Measurements from ENCODE around the gene CXADR. TPM values are rescaled to one million over a fixed set of nuclear protein-coding genes. Genes with fewer than 3 reads are reported as not detected.

CXADR gene
- total RNA-seq, 1 donor from 2014 or later = 226 TPM

DNA sequence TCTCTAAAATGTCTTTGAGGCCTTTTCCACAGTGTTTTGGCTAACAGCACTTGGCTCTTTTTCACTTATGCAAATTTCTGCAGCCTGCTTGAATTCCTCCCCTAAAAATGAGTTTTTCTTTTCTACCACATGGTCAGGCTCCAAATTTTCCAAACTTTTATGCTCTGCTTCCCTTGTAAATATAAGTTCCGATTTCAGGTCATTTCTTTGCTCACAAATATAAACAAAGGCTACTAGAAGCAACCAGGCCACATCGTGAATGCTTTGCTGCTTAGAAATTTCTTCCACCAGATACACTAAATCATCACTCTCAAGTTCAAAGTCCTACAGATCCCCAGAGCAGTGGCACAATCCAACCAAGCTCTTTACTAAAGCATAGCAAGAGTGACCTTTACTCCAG lies 128.0 kb downstream of the CXADR start:
- Mint-ChIP-seq H3K36me3 (peaks cover 7% of the 10 kb centered on the region), H3K27ac (no peak overlapping the region), H3K4me3 (no peak overlapping the region), H3K27me3 (ENCODE audit: insufficient read depth, low read depth) (no peaks in the 10 kb centered on the region), H3K4me1 (peaks cover 8% of the 10 kb centered on the region), H3K9me3 (peaks cover 9% of the 10 kb centered on the region)
- Histone ChIP-seq H3K27ac (no peak overlapping the region), H3F3A (ENCODE audit: low read depth) (no peaks in the 10 kb centered on the region), H3K4me3 (no peak overlapping the region), H3K27me3 (no peaks in the 10 kb centered on the region), H3K36me3 (no peaks in the 10 kb centered on the region), H3K9me3 (ENCODE audit: low read depth) (no peaks in the 10 kb centered on the region), H3K79me2 (ENCODE audit: low read depth) (no peaks in the 10 kb centered on the region), H3K9ac (no peak overlapping the region), H2AFZ (replicated peaks) (no peak overlapping the region), H3K4me1 (no peaks in the 10 kb centered on the region), H3K4me2 (no peak overlapping the region), H4K20me1 (ENCODE audit: low read depth) (no peaks in the 10 kb centered on the region)
- no peak for TF ChIP-seq EZH2 (IDR thresholded peaks at IDR 0.05)
- TF ChIP-seq, protein P1, sequence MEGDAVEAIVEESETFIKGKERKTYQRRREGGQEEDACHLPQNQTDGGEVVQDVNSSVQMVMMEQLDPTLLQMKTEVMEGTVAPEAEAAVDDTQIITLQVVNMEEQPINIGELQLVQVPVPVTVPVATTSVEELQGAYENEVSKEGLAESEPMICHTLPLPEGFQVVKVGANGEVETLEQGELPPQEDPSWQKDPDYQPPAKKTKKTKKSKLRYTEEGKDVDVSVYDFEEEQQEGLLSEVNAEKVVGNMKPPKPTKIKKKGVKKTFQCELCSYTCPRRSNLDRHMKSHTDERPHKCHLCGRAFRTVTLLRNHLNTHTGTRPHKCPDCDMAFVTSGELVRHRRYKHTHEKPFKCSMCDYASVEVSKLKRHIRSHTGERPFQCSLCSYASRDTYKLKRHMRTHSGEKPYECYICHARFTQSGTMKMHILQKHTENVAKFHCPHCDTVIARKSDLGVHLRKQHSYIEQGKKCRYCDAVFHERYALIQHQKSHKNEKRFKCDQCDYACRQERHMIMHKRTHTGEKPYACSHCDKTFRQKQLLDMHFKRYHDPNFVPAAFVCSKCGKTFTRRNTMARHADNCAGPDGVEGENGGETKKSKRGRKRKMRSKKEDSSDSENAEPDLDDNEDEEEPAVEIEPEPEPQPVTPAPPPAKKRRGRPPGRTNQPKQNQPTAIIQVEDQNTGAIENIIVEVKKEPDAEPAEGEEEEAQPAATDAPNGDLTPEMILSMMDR (IDR thresholded peaks at IDR 0.05) = no peak
- TF ChIP-seq EZH2phosphoT487 (IDR thresholded peaks at IDR 0.05) = no peak
- DNase-seq (ENCODE audit: low spot score) = no peak

Small RNA genes within 50 kb of the gene (small RNA-seq; reads per million reads assigned to genes)
- gene RF00019 = not detected
- not detected for gene RN7SL163P
- not detected for gene RPL39P40

Other genes starting within 250 kb of the CXADR start
- gene BTG3, start 99.9 kb downstream of the CXADR start, total RNA-seq (ENCODE audit: low replicate concordance) = 39.2 and 44.7 TPM in 2 replicates